Psoas muscle (tissue), 8 donors: ENCODE measurements around the gene KRTAP13-1. TPM values are rescaled to one million over a fixed set of nuclear protein-coding genes. Genes with fewer than 3 reads are reported as not detected.

Experiments
- ATAC-seq, 4 donors: fragments of 200-7000 bp; cut with Tn5 transposase; one replicate each; pipeline ENCODE4 v1.9.1; 2020; ENCODE audit warnings: moderate library complexity in 3 of 4, mild to moderate bottlenecking in 2 of 4
- DNase-seq, 2 donors: peaks; one replicate each; pipeline ENCODE4 v3.0.0-alpha.2; 2020
- H3K27ac ChIP-seq: fragments of 200-600 bp; one replicate; pipeline ENCODE4 v1.8.0; 2022
- H3K27me3 ChIP-seq, 3 donors: fragments of 200-600 bp in 1 of 3; one replicate each; pipeline versions ENCODE4 v1.6.1 to v1.8.0; 2013 to 2022; ENCODE audit warnings: low read length in 2 of 3, mild to moderate bottlenecking in 2 of 3, moderate library complexity in 1 of 3; ENCODE audit not compliant: insufficient read depth in 3 of 3
- H3K36me3 ChIP-seq, 2 donors: fragments of 200-600 bp in 1 of 2; one replicate each; pipeline versions ENCODE4 v1.6.1 to v1.8.0; 2013 to 2022; ENCODE audit warnings: low read depth in 1 of 2, mild to moderate bottlenecking in 1 of 2, moderate library complexity in 1 of 2; ENCODE audit not compliant: insufficient read depth in 1 of 2
- H3K4me1 ChIP-seq: fragments of 200-600 bp; one replicate; pipeline ENCODE4 v1.8.0; 2022
- H3K4me3 ChIP-seq: fragments of 200-600 bp; one replicate; pipeline ENCODE4 v1.8.0; 2022; ENCODE audit warnings: mild to moderate bottlenecking
- H3K9me3 ChIP-seq: fragments of 200-600 bp; one replicate; pipeline ENCODE4 v1.8.0; 2022
- CTCF ChIP-seq: fragments of 200-600 bp; IDR thresholded peaks from one replicate; pipeline ENCODE4 v1.8.0; 2022; ENCODE audit warnings: antibody characterized with exemption
- WGBS, 3 donors: extraction: QIAGEN DNeasy Blood & Tissue Kit; methylation state at CpG; one replicate each; pipeline versions ENCODE4 v1.1.6 to v1.1.7; 2013; 5-methylcytosine and 5-hydroxymethylcytosine counted together
- intact Hi-C, 2 donors: fragments of 100-400 bp; cut with DNase I; formaldehyde crosslinking; loops; one replicate each; pipeline versions ENCODE4 v1.11.0 to v1.14.2; 2022
- polyA plus RNA-seq, 3 donors: library from polyadenylated mRNA; stranded (reverse); fragments of 200-250 nt; gene quantifications; one replicate each; pipeline ENCODE4 v1.2.3, GENCODE V29; 2013
- total RNA-seq, 4 donors: library from RNA; stranded (reverse); fragmentation: NEBNext Ultra II Directional in 2 of 4; extraction: Animal tissue kit (Norgen Biotek cat#: 25700) in 2 of 4; gene quantifications; one replicate each; pipeline versions ENCODE4 v1.2.1 to v1.2.4, GENCODE V29; 2021 to 2023
- donor health status: healthy with polysubstance abuse.
- donor health status: DM: no; HTN: no; CAD: no; lungs with moderate emphysema.
- donor health status: Bipolar disorder and iron deficiency.
- donor health status: healthy.
- donor health status: DM: yes; HTN: yes; CAD: no.
- donor health status: DM: no; HTN: no; CAD: no.
- donor health status: DM: no; HTN: no; CAD: no.
- donor health status: DM: yes; HTN: yes; CAD: no.

KRTAP13-1 gene
- total and polyA plus RNA-seq, 7 donors: not detected

- no peak for ATAC-seq
- Histone ChIP-seq H3K4me3 (no peak overlapping the region), H3K9me3 (no peaks in the 10 kb centered on the region), H3K27me3 (no peaks in the 10 kb centered on the region), H3K4me1 (no peaks in the 10 kb centered on the region), H3K27ac (no peak overlapping the region), H3K36me3 (no peaks in the 10 kb centered on the region)
- intact Hi-C loops: no loop called here
- DNase-seq: no peak
- no peak for TF ChIP-seq CTCF
- 34 to 39% (median 39%) methylated on average over 3 of the region's 3 CpGs for WGBS, 3 donors
These were observed 30.9 kb downstream of the KRTAP13-1 start for GRCh38 chr21:30426731-30427130.

GRCh38 chr21:30430170-30430655 lies 34.4 kb downstream of the KRTAP13-1 start, which contains the start of gene KRTAP13-4:
Gene KRTAP13-4 (plus strand): TSS chr21:30430220. CDS start chr21:30430276, 56 bp downstream.
- intact Hi-C loops: no loop called here
- no peaks in the 10 kb centered on the region for H3K36me3 ChIP-seq
- no peak within 1 kb of the TSS for H3K4me3 ChIP-seq
- no peaks in the 10 kb centered on the region for H3K9me3 ChIP-seq
- no peaks in the 10 kb centered on the region for H3K4me1 ChIP-seq
- WGBS, 3 donors: 70 to 84% (median 78%) methylated on average over 9 of the region's 9 CpGs
- no peak within 1 kb of the TSS for H3K27ac ChIP-seq
- no peak for DNase-seq
- no peak for ATAC-seq
- no peak for TF ChIP-seq CTCF
- no peaks in the 10 kb centered on the region for H3K27me3 ChIP-seq

- WGBS, 3 donors: 36 to 40% (median 38%) methylated on average over 10 of the region's 10 CpGs
- TF ChIP-seq CTCF: peak; percentile 16
- DNase-seq (no peak), ATAC-seq (no peak)
- no peaks in the 10 kb centered on the region for H3K4me1 ChIP-seq
- intact Hi-C loops: no loop called here
- no peaks in the 10 kb centered on the region for H3K27me3 ChIP-seq
- no peaks in the 10 kb centered on the region for H3K9me3 ChIP-seq
- no peak overlapping the region for H3K4me3 ChIP-seq
- H3K27ac ChIP-seq: no peak overlapping the region
- H3K36me3 ChIP-seq: no peaks in the 10 kb centered on the region
These were observed 38.3 kb downstream of the KRTAP13-1 start for GRCh38 chr21:30434033-30434631.

- no peaks in the 10 kb centered on the region for H3K9me3 ChIP-seq
- WGBS, 3 donors: 81 to 89% (median 83%) methylated on average over 3 of the region's 3 CpGs
- ATAC-seq (no peak), DNase-seq (no peak)
- intact Hi-C loops: no loop called here
- TF ChIP-seq CTCF: no peak
- H3K27ac ChIP-seq: no peak overlapping the region
- no peaks in the 10 kb centered on the region for H3K4me1 ChIP-seq
- H3K36me3 ChIP-seq: no peaks in the 10 kb centered on the region
- no peaks in the 10 kb centered on the region for H3K27me3 ChIP-seq
- no peak overlapping the region for H3K4me3 ChIP-seq
These were observed 41.3 kb downstream of the KRTAP13-1 start for GRCh38 chr21:30437010-30437565.
